DOHH2 (cell line): ENCODE measurements around the gene MED10.

ENCODE experiments used
- H3F3A ChIP-seq: fragments of 200-600 bp; sonication (generic), shearing (Covaris generic); 2 replicates; pipeline ENCODE4 v1.6.0; 2016; ENCODE audit warnings: antibody characterized with exemption, mild to moderate bottlenecking; ENCODE audit not compliant: control insufficient read depth, insufficient read depth
- H3K27ac ChIP-seq: fragments of 200-600 bp; sonication (generic); 2 replicates; pipeline ENCODE4 v1.5.1; 2014; ENCODE audit warnings: low read depth, mild to moderate bottlenecking, low read length, moderate library complexity
- H3K27me3 ChIP-seq: fragments of 200-600 bp; sonication (generic); 2 replicates; pipeline ENCODE4 v1.6.1; 2014; ENCODE audit warnings: mild to moderate bottlenecking, low read length, mixed read lengths; ENCODE audit not compliant: control insufficient read depth
- H3K36me3 ChIP-seq: fragments of 200-600 bp; sonication (generic); 2 replicates; pipeline ENCODE4 v1.6.1; 2014; ENCODE audit warnings: mild to moderate bottlenecking, low read length, moderate library complexity, mixed read lengths; ENCODE audit not compliant: control insufficient read depth
- H3K4me1 ChIP-seq: fragments of 200-600 bp; sonication (generic); 2 replicates; pipeline ENCODE4 v1.6.1; 2014; ENCODE audit warnings: mild to moderate bottlenecking, low read length, mixed read lengths; ENCODE audit not compliant: control insufficient read depth
- H3K4me2 ChIP-seq: fragments of 200-600 bp; sonication (generic); 2 replicates; pipeline ENCODE4 v1.6.0; 2014; ENCODE audit warnings: mild to moderate bottlenecking, low read length, moderate library complexity
- H3K4me3 ChIP-seq: fragments of 200-600 bp; sonication (generic); 2 replicates; pipeline ENCODE4 v1.5.1; 2014; ENCODE audit warnings: mild to moderate bottlenecking, low read length, mixed read lengths
- H3K79me2 ChIP-seq: fragments of 200-600 bp; sonication (generic); 2 replicates; pipeline ENCODE4 v1.6.1; 2014; ENCODE audit warnings: mild to moderate bottlenecking, low read length, mixed read lengths; ENCODE audit not compliant: control insufficient read depth
- H3K9me2 ChIP-seq: fragments of 200-600 bp; sonication (generic); replicated peaks from 2 replicates; pipeline ENCODE4 v1.6.1; 2014; ENCODE audit warnings: mild to moderate bottlenecking, low read length, mixed read lengths; ENCODE audit not compliant: control insufficient read depth
- H3K9me3 ChIP-seq: fragments of 200-600 bp; sonication (generic); 2 replicates; pipeline ENCODE4 v1.6.1; 2014; ENCODE audit warnings: antibody characterized with exemption, low read length, mixed read lengths; ENCODE audit not compliant: control insufficient read depth, insufficient read depth
- H4K20me1 ChIP-seq: fragments of 200-600 bp; sonication (generic); 2 replicates; pipeline ENCODE4 v1.6.0; 2014; ENCODE audit warnings: low read depth, mild to moderate bottlenecking, antibody characterized with exemption, low read length, moderate library complexity; ENCODE audit not compliant: control insufficient read depth, insufficient read depth
- CTCF ChIP-seq: fragments of 200-600 bp; sonication (generic); IDR thresholded peaks from one replicate; pipeline ENCODE4 v1.5.1; 2014; ENCODE audit warnings: antibody characterized with exemption, mild to moderate bottlenecking, low read depth, low read length; ENCODE audit not compliant: poor library complexity, severe bottlenecking
- EZH2phosphoT487 ChIP-seq: fragments of 200-600 bp; sonication (generic); IDR thresholded peaks from 2 replicates; pipeline ENCODE4 v1.6.1; 2017; ENCODE audit warnings: borderline replicate concordance, mild to moderate bottlenecking, antibody characterized with exemption, low read length, moderate library complexity, mixed read lengths

MED10 gene

DNA sequence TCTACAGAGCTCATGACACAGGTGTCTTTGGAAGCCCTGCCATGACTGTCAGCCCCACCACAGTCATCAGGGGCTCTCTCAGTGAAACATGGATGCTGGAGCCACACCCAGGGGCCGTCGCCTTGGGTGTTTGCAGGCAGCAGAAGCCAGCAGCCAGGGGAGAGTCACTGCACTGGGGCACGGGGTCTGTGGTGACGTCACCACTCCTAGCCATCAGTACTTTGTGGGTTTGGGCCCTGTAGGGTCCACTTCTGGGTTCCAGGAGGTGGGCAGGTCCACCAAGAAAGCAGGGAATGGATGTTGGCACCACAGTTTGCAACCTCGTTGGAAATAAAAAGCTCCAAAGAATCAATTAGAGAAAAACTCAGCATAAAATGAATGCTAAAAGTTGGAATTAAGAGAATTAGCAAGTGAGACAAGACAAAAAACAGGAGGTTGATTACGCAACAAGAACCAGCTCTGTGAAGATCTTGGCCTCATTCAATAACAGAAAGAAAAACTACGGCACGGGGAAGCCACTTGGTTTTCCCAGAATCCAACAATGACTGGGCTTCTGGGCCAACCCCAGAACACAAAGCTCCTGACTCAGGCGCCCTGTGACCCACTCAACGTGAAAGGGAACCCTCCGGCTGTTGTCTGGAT is 34.3 kb downstream of the MED10 start:
- H3K27ac ChIP-seq: no peak overlapping the region
- H3F3A ChIP-seq: no peaks in the 10 kb centered on the region
- H3K4me1 ChIP-seq: no peaks in the 10 kb centered on the region
- H3K27me3 ChIP-seq: no peaks in the 10 kb centered on the region
- H3K4me2 ChIP-seq: no peak overlapping the region
- TF ChIP-seq CTCF: no peak
- TF ChIP-seq EZH2phosphoT487: no peak
- no peaks in the 10 kb centered on the region for H4K20me1 ChIP-seq
- H3K9me2 ChIP-seq: no peaks in the 10 kb centered on the region
- H3K4me3 ChIP-seq: no peak overlapping the region
- no peaks in the 10 kb centered on the region for H3K9me3 ChIP-seq
- H3K79me2 ChIP-seq: no peaks in the 10 kb centered on the region
- no peaks in the 10 kb centered on the region for H3K36me3 ChIP-seq

DNA sequence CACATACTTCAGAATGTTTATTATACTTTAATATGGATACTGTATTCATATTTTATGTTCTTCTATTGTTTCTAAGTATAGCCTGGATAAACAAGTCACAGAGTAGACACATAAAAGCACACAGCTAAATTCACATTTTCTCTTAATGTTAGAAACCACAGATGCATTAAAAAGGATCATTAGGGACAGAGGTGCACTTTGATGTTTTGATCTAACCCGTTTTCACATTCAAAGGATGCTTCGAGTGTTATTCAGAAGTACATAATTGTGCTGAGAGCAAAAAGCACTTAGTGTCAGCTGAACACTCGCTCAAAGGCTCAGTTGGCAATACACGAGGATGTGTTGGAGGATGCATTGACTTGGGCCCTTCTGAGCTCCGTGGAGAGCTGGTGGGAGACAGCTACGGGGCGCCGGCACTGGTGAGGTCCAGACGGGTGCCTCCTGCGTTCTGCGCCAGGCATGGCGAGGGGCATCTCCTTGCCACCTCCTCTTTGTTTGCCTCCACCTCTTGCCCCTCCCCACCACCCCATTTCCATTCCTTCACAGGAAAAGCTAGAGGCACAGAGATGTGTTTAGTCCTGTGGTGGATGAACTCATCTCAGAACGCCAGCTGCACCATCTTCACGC is 35.5 kb downstream of the MED10 start:
- Histone ChIP-seq H4K20me1 (no peaks in the 10 kb centered on the region), H3K4me2 (no peak overlapping the region), H3K9me3 (no peaks in the 10 kb centered on the region), H3K27me3 (no peaks in the 10 kb centered on the region), H3K9me2 (no peaks in the 10 kb centered on the region), H3K27ac (no peak overlapping the region), H3F3A (no peaks in the 10 kb centered on the region), H3K4me1 (no peaks in the 10 kb centered on the region), H3K79me2 (no peaks in the 10 kb centered on the region), H3K36me3 (no peaks in the 10 kb centered on the region), H3K4me3 (no peak overlapping the region)
- no peak for TF ChIP-seq CTCF
- no peak for TF ChIP-seq EZH2phosphoT487

- Histone ChIP-seq H3K4me1 (no peaks in the 10 kb centered on the region), H3K9me2 (no peaks in the 10 kb centered on the region), H3K9me3 (no peaks in the 10 kb centered on the region), H3K79me2 (no peaks in the 10 kb centered on the region), H3K27me3 (no peaks in the 10 kb centered on the region), H3K36me3 (no peaks in the 10 kb centered on the region), H3F3A (no peaks in the 10 kb centered on the region), H3K4me2 (no peak overlapping the region), H4K20me1 (no peaks in the 10 kb centered on the region), H3K27ac (no peak overlapping the region), H3K4me3 (no peak overlapping the region)
- no peak for TF ChIP-seq EZH2phosphoT487
- TF ChIP-seq CTCF: no peak
These were observed 38.2 kb downstream of the MED10 start for GRCh38 chr5:6340100-6340499.
